Liver (tissue), 3 donors: ENCODE data around the gene CALR.

Experiments
- ATF3 ChIP-seq: IDR thresholded peaks from 2 replicates; pipeline ENCODE4 v1.6.1; 2016; ENCODE audit warnings: antibody characterized with exemption
- CTCF ChIP-seq: fragments of 150-350 bp; IDR thresholded peaks from 2 replicates; pipeline ENCODE4 v1.5.1; 2017; ENCODE audit warnings: improper control_type of control experiment, low read depth, low read length; ENCODE audit not compliant: missing input control
- EGR1 ChIP-seq, 2 donors: IDR thresholded peaks; 2 replicates each; pipeline ENCODE4 v1.6.1; 2016 to 2018; ENCODE audit warnings: antibody characterized with exemption in 2 of 2, low read depth in 2 of 2
- FOXA1 ChIP-seq: IDR thresholded peaks from 2 replicates; pipeline ENCODE4 v1.6.1; 2016; ENCODE audit warnings: antibody characterized with exemption
- JUND ChIP-seq, 2 donors: IDR thresholded peaks; 2 replicates each; pipeline ENCODE4 v1.6.1; 2016; ENCODE audit warnings: antibody characterized with exemption in 2 of 2
- MAX ChIP-seq: IDR thresholded peaks from 2 replicates; pipeline ENCODE4 v1.6.1; 2016; ENCODE audit warnings: antibody characterized with exemption
- RAD21 ChIP-seq, 2 donors: IDR thresholded peaks; 2 replicates each; pipeline ENCODE4 v1.6.1; 2016; ENCODE audit warnings: antibody characterized with exemption in 2 of 2, mild to moderate bottlenecking in 2 of 2
- REST ChIP-seq: IDR thresholded peaks from 2 replicates; pipeline ENCODE4 v1.6.1; 2016; ENCODE audit warnings: antibody characterized with exemption, mild to moderate bottlenecking
- SP1 ChIP-seq: IDR thresholded peaks from 2 replicates; pipeline ENCODE4 v1.6.1; 2018; ENCODE audit warnings: antibody characterized with exemption, mild to moderate bottlenecking
- YY1 ChIP-seq: IDR thresholded peaks from 2 replicates; pipeline ENCODE4 v1.6.1; 2016; ENCODE audit warnings: antibody characterized with exemption, mild to moderate bottlenecking
- donor health status: healthy.
- donor health status: healthy.

- TF ChIP-seq CTCF = no peak
- TF ChIP-seq MAX = no peak
- no peak for TF ChIP-seq EGR1 (IDR thresholded peaks at IDR 0.05; ENCODE audit: low read depth in 2 of 2)
- no peak for TF ChIP-seq ATF3
- TF ChIP-seq FOXA1 = no peak
- no peak for TF ChIP-seq YY1
- TF ChIP-seq REST = no peak
- TF ChIP-seq RAD21 (IDR thresholded peaks at IDR 0.05) = no peak
- no peak for TF ChIP-seq JUND (IDR thresholded peaks at IDR 0.05)
- no peak for TF ChIP-seq SP1
Observed at GRCh38 chr19:12948612-12949362, 10.4 kb downstream of the CALR start.
